HL-60 (cell line): ENCODE results near the gene XNDC1N.

ENCODE experiments used
- DNase-seq, 2 experiments: peaks; one replicate each; pipeline ENCODE4 v3.0.0-alpha.2; 2010 to 2020; ENCODE audit warnings: low read depth in 1 of 2, low spot score in 1 of 2
- H3K27ac ChIP-seq: fragments of 250-450 bp; sonication (Bioruptor Pico); replicated peaks from 2 replicates; pipeline ENCODE4 v1.5.1; 2020; ENCODE audit warnings: mild to moderate bottlenecking, moderate library complexity
- H3K27me3 ChIP-seq: fragments of 250-450 bp; sonication (Bioruptor Pico); 2 replicates; pipeline ENCODE4 v1.5.1; 2021; ENCODE audit warnings: mild to moderate bottlenecking, moderate library complexity; ENCODE audit not compliant: insufficient read depth, poor library complexity, severe bottlenecking
- H3K4me3 ChIP-seq: replicated peaks from 2 replicates; pipeline ENCODE4 v1.5.1; 2011; ENCODE audit warnings: mild to moderate bottlenecking, control low read depth, low read length; ENCODE audit not compliant: insufficient read depth
- CTCF ChIP-seq: IDR thresholded peaks from one replicate; pipeline ENCODE4 v1.5.1; 2011; ENCODE audit warnings: low read length, control low read depth, inconsistent platforms; ENCODE audit not compliant: insufficient read depth
- GABPA ChIP-seq: IDR thresholded peaks from 2 replicates; pipeline ENCODE4 v1.6.1; 2012; ENCODE audit warnings: low read depth
- POLR2AphosphoS5 ChIP-seq: IDR thresholded peaks from 2 replicates; pipeline ENCODE4 v1.6.1; 2012; ENCODE audit warnings: low read depth
- REST ChIP-seq: IDR thresholded peaks from 2 replicates; pipeline ENCODE4 v1.6.1; 2012; ENCODE audit warnings: low read depth; ENCODE audit not compliant: insufficient replicate concordance
- SPI1 ChIP-seq: IDR thresholded peaks from 2 replicates; pipeline ENCODE4 v1.6.1; 2012; ENCODE audit warnings: low read depth, mild to moderate bottlenecking, borderline replicate concordance

The XNDC1N gene

GRCh38 chr11:71976551-71976950, 48.2 kb upstream of the XNDC1N start:
- DNase-seq, result no peak
- no peak overlapping the region for H3K4me3 ChIP-seq
- no peak overlapping the region; the same call in 1 of the 2 replicates for H3K27ac ChIP-seq
- TF ChIP-seq POLR2AphosphoS5, result no peak
- no peak for TF ChIP-seq SPI1
- no peak for TF ChIP-seq CTCF
- no peak for TF ChIP-seq REST
- no peak for TF ChIP-seq GABPA
- no peaks in the 10 kb centered on the region for H3K27me3 ChIP-seq

GRCh38 chr11:71971680-71972079, 43.3 kb upstream of the XNDC1N start:
- DNase-seq, result no peak
- H3K27me3 ChIP-seq, result no peaks in the 10 kb centered on the region
- TF ChIP-seq GABPA, result no peak
- no peak for TF ChIP-seq CTCF
- TF ChIP-seq REST, result no peak
- TF ChIP-seq SPI1, result no peak
- no peak for TF ChIP-seq POLR2AphosphoS5
- no peak overlapping the region for H3K27ac ChIP-seq
- no peak overlapping the region for H3K4me3 ChIP-seq

GRCh38 chr11:71964641-71965040, 36.2 kb upstream of the XNDC1N start:
- Histone ChIP-seq H3K27ac (no peak overlapping the region), H3K4me3 (no peak overlapping the region), H3K27me3 (no peaks in the 10 kb centered on the region)
- no peak for DNase-seq
- TF ChIP-seq GABPA (no peak), SPI1 (no peak), CTCF (no peak), POLR2AphosphoS5 (no peak), REST (no peak)
